ENCODE measurements around the gene WAPL. TPM values are rescaled to one million over a fixed set of nuclear protein-coding genes. Genes with fewer than 3 reads are reported as not detected.

The WAPL gene
- total and polyA plus RNA-seq, 2 of the 8 experiments (the other 6 are each of a cell fraction or from before 2014, with no cell fraction given): 12.8 to 48.1 TPM

- 76% methylated on average over 7 of the region's 7 CpGs; no CpG with 5 or more reads in 1 of the 2 experiments for WGBS, 2 experiments (ENCODE audit: extremely low coverage in 1 of 2, insufficient coverage in 1 of 2, insufficient read length in 1 of 2, insufficient replicate concordance in 2 of 2, low coverage in 1 of 2, low lambda C conversion rate in 2 of 2, missing lambda C conversion rate in 1 of 2)
- H4K5ac ChIP-seq (ENCODE audit: insufficient read length, low read depth, low read length): no peak overlapping the region
- H2AFZ ChIP-seq (ENCODE audit: low read length): no peak overlapping the region
- no peak overlapping the region for H2BK5ac ChIP-seq (ENCODE audit: low read depth, low read length)
- POLR2A ChIA-PET (ENCODE audit: partially characterized antibody): no interaction called here
- H3K27me3 ChIP-seq (replicated peaks in 1 of 4; ENCODE audit: control insufficient read depth in 3 of 4, extremely low read depth in 1 of 4, insufficient read depth in 3 of 4, low read length in 3 of 4): peaks cover 6 to 20% (median 18%) of the 10 kb centered on the region in 4 experiments
- H3K23me2 ChIP-seq (ENCODE audit: low read depth, low read length): peaks cover 14% of the 10 kb centered on the region; the same call in 1 of the 2 replicates
- H3K79me1 ChIP-seq (ENCODE audit: low read depth, low read length): no peaks in the 10 kb centered on the region
- no peaks in the 10 kb centered on the region for H3K36me3 ChIP-seq (ENCODE audit: control insufficient read depth in 2 of 4, insufficient read depth in 4 of 4, low read length in 3 of 4)
- DNase-seq (ENCODE audit: low read depth in 1 of 2, low spot score in 2 of 2): peak in 1 of 2 experiments; percentile 27
- no peak overlapping the region for H2BK12ac ChIP-seq (ENCODE audit: low read depth, low read length)
- no peaks in the 10 kb centered on the region for H3K79me2 ChIP-seq (ENCODE audit: control insufficient read depth in 1 of 2, insufficient read depth in 2 of 2, low read length in 2 of 2)
- H4K91ac ChIP-seq (replicated peaks; ENCODE audit: insufficient read length, low read length): no peak overlapping the region
- H3K18ac ChIP-seq (ENCODE audit: extremely low read depth, low read length): no peak overlapping the region
- no peaks in the 10 kb centered on the region for H3K9me3 ChIP-seq (ENCODE audit: insufficient read depth in 2 of 2, low read depth in 1 of 2, low read length in 1 of 2)
- H2AK5ac ChIP-seq (ENCODE audit: low read depth, low read length): no peak overlapping the region
- H4K20me1 ChIP-seq (replicated peaks in 1 of 2; ENCODE audit: control insufficient read depth in 1 of 2, insufficient read depth in 2 of 2, low read length in 2 of 2): peaks cover 0 to 2% of the 10 kb centered on the region in 2 experiments
- H3K4ac ChIP-seq (replicated peaks; ENCODE audit: insufficient read length, low read depth, low read length): no peak overlapping the region
- no peak overlapping the region for H3K4me2 ChIP-seq (ENCODE audit: insufficient read depth in 1 of 2, low read depth in 2 of 2, low read length in 2 of 2)
- no peak overlapping the region for H3K56ac ChIP-seq (replicated peaks; ENCODE audit: insufficient read length, low read depth, low read length)
- H2BK20ac ChIP-seq (ENCODE audit: low read length): no peak overlapping the region
- CTCF ChIA-PET (ENCODE audit: partially characterized antibody): no interaction called here
- H4K8ac ChIP-seq (ENCODE audit: extremely low read depth, insufficient read depth, low read length): no peak overlapping the region
- H2BK120ac ChIP-seq (replicated peaks; ENCODE audit: low read depth, low read length): no peak overlapping the region
- no peak overlapping the region for H3K27ac ChIP-seq (ENCODE audit: low read depth, low read length)
- H3K14ac ChIP-seq (ENCODE audit: insufficient read length): no peak overlapping the region
- H2BK15ac ChIP-seq (ENCODE audit: low read length): no peak overlapping the region
- no peaks in the 10 kb centered on the region; a peak in 3 of 7 replicates for H3K4me1 ChIP-seq (replicated peaks in 1 of 4; ENCODE audit: control insufficient read depth in 3 of 4, insufficient read depth in 4 of 4, low read length in 3 of 4)
- FAIRE-seq: no peak
- H3K23ac ChIP-seq (ENCODE audit: insufficient read length): no peak overlapping the region
- H3K9ac ChIP-seq (replicated peaks in 1 of 4; ENCODE audit: extremely low read depth in 1 of 4, low read depth in 3 of 4, low read length in 3 of 4): no peak overlapping the region
- H3K4me3 ChIP-seq (ENCODE audit: extremely low read depth in 1 of 4, insufficient read depth in 2 of 4, low read depth in 3 of 4, low read length in 4 of 4): no peak overlapping the region
- no peak for TF ChIP-seq TCF12 (IDR thresholded peaks at IDR 0.05; ENCODE audit: low read depth, low read length)
- no peak for TF ChIP-seq KDM4A (IDR thresholded peaks at IDR 0.05; ENCODE audit: low read depth, low read length, severe bottlenecking)
- TF ChIP-seq KDM5A (IDR thresholded peaks at IDR 0.05; ENCODE audit: low read length): no peak
- no peak for TF ChIP-seq GTF2F1 (IDR thresholded peaks at IDR 0.05; ENCODE audit: borderline replicate concordance, low read depth, low read length)
- TF ChIP-seq YY1 (IDR thresholded peaks at IDR 0.05; ENCODE audit: low read depth, low read length): no peak
- TF ChIP-seq EGR1 (IDR thresholded peaks at IDR 0.05; ENCODE audit: borderline replicate concordance, low read depth, low read length): no peak
- no peak for TF ChIP-seq TEAD4 (IDR thresholded peaks at IDR 0.05; ENCODE audit: low read depth, low read length)
- TF ChIP-seq HDAC6 (IDR thresholded peaks at IDR 0.05; ENCODE audit: low read depth, low read length): no peak
- TF ChIP-seq TBP (IDR thresholded peaks at IDR 0.05; ENCODE audit: low read depth, low read length): no peak
- no peak for TF ChIP-seq SAP30 (IDR thresholded peaks at IDR 0.05; ENCODE audit: insufficient read depth, insufficient replicate concordance, low read length)
- TF ChIP-seq BACH1 (IDR thresholded peaks at IDR 0.05; ENCODE audit: low read length): no peak
- no peak for TF ChIP-seq MAFK (IDR thresholded peaks at IDR 0.05; ENCODE audit: low read depth, low read length)
- TF ChIP-seq POU5F1 (IDR thresholded peaks at IDR 0.05; ENCODE audit: low read depth, low read length): no peak
- no peak for TF ChIP-seq ASH2L (IDR thresholded peaks at IDR 0.05; ENCODE audit: low read length)
- TF ChIP-seq SRF (IDR thresholded peaks at IDR 0.05; ENCODE audit: low read depth, low read length): no peak
- no peak for TF ChIP-seq SIN3A (conservative IDR thresholded peaks at IDR 0.05 in 1 of 2, IDR thresholded peaks at IDR 0.05 in 1 of 2; ENCODE audit: low read depth in 1 of 2, low read length in 2 of 2)
Measured at GRCh38 chr10:86397120-86397519, 124.5 kb downstream of the WAPL start.

All from H1 (cell line).